H1 (cell line): ENCODE results near the gene BSCL2. TPM values are rescaled to one million over a fixed set of nuclear protein-coding genes. Genes with fewer than 3 reads are reported as not detected.

Experiments used
- CTCF ChIA-PET: fragments of 300-600 bp; sonication (Branson Sonifier 250); formaldehyde crosslinking; loops from one replicate; lab custom pipeline; 2021; ENCODE audit not compliant: partially characterized antibody; lab: Charles Lee
- POLR2A ChIA-PET: fragments of 300-600 bp; sonication (Branson Sonifier 250); formaldehyde crosslinking; loops from one replicate; lab custom pipeline; 2021; ENCODE audit warnings: inconsistent platforms; ENCODE audit not compliant: partially characterized antibody; lab: Charles Lee
- DNase-seq, 2 experiments: peaks; one replicate each; pipeline versions ENCODE4 v3.0.0 to v3.0.0-alpha.2; 2010 to 2022; ENCODE audit warnings: low spot score in 2 of 2, low read depth in 1 of 2, mixed read lengths in 1 of 2
- FAIRE-seq: peaks from 2 replicates; lab custom pipeline; 2011; peaks lifted over from hg19 to GRCh38; lab: Jason Lieb, UNC
- H2AFZ ChIP-seq: 2 replicates; pipeline ENCODE4 v1.8.1; 2012; ENCODE audit warnings: low read length, inconsistent platforms
- H2AK5ac ChIP-seq: 2 replicates; pipeline ENCODE4 v1.6.1; 2013; ENCODE audit warnings: low read depth, low read length
- H2BK120ac ChIP-seq: replicated peaks from 2 replicates; pipeline ENCODE3; 2013; ENCODE audit warnings: low read depth, low read length, inconsistent platforms
- H2BK12ac ChIP-seq: 2 replicates; pipeline ENCODE4 v1.6.1; 2013; ENCODE audit warnings: low read depth, low read length
- H2BK15ac ChIP-seq: 2 replicates; pipeline ENCODE4 v1.6.1; 2013; ENCODE audit warnings: low read length
- H2BK20ac ChIP-seq: 2 replicates; pipeline ENCODE4 v1.6.1; 2013; ENCODE audit warnings: low read length
- H2BK5ac ChIP-seq: 2 replicates; pipeline ENCODE4 v1.6.1; 2013; ENCODE audit warnings: low read depth, low read length
- H3K14ac ChIP-seq: 2 replicates; pipeline ENCODE4 v1.6.1; 2013; ENCODE audit warnings: inconsistent platforms; ENCODE audit not compliant: insufficient read length
- H3K18ac ChIP-seq: 2 replicates; pipeline ENCODE4 v1.6.1; 2013; ENCODE audit warnings: low read length; ENCODE audit errors: extremely low read depth
- H3K23ac ChIP-seq: 2 replicates; pipeline ENCODE4 v1.6.1; 2013; ENCODE audit warnings: inconsistent platforms; ENCODE audit not compliant: insufficient read length
- H3K23me2 ChIP-seq: 2 replicates; pipeline ENCODE4 v1.6.1; 2013; ENCODE audit warnings: low read depth, low read length
- H3K27ac ChIP-seq: 2 replicates; pipeline ENCODE4 v1.6.1; 2011; ENCODE audit warnings: low read depth, low read length, inconsistent platforms
- H3K27me3 ChIP-seq, 4 experiments: replicated peaks in 1 of 4; 1 replicate in 1 of 4; 2 replicates in 3 of 4; pipeline versions ENCODE4 v1.6.1 to v1.8.1; 2011 to 2013; ENCODE audit warnings: low read length in 3 of 4, mild to moderate bottlenecking in 3 of 4, inconsistent platforms in 2 of 4, mixed read lengths in 2 of 4, moderate library complexity in 1 of 4; ENCODE audit not compliant: control insufficient read depth in 3 of 4, insufficient read depth in 3 of 4; ENCODE audit errors: extremely low read depth in 1 of 4
- H3K36me3 ChIP-seq, 4 experiments: 2 replicates each; pipeline versions ENCODE4 v1.6.1 to v1.8.1; 2011 to 2013; ENCODE audit warnings: mild to moderate bottlenecking in 4 of 4, low read length in 3 of 4, moderate library complexity in 2 of 4, control low read depth in 1 of 4, inconsistent platforms in 1 of 4; ENCODE audit not compliant: insufficient read depth in 4 of 4, control insufficient read depth in 2 of 4
- H3K4ac ChIP-seq: replicated peaks from 2 replicates; pipeline ENCODE3; 2013; ENCODE audit warnings: low read length, low read depth, mixed read lengths, inconsistent platforms; ENCODE audit not compliant: insufficient read length
- H3K4me1 ChIP-seq, 4 experiments: replicated peaks in 1 of 4; 1 replicate in 1 of 4; 2 replicates in 3 of 4; pipeline versions ENCODE4 v1.6.1 to v1.8.1; 2011 to 2013; ENCODE audit warnings: low read length in 3 of 4, inconsistent platforms in 2 of 4, mixed read lengths in 1 of 4; ENCODE audit not compliant: insufficient read depth in 4 of 4, control insufficient read depth in 3 of 4
- H3K4me2 ChIP-seq, 2 experiments: 2 replicates each; pipeline versions ENCODE4 v1.6.1 to v1.8.1; 2011 to 2013; ENCODE audit warnings: low read depth in 2 of 2, low read length in 2 of 2, control low read depth in 1 of 2, inconsistent platforms in 1 of 2, mild to moderate bottlenecking in 1 of 2; ENCODE audit not compliant: insufficient read depth in 1 of 2
- H3K4me3 ChIP-seq, 4 experiments: fragments of 200-600, 300-600 bp in 1 of 4; sonication (generic), shearing (Covaris generic), sonication (Bioruptor Twin) in 1 of 4; 2 replicates each; pipeline versions ENCODE4 v1.5.1 to v1.8.1; 2011 to 2016; ENCODE audit warnings: low read length in 4 of 4, low read depth in 3 of 4, control low read depth in 2 of 4, inconsistent platforms in 2 of 4, mild to moderate bottlenecking in 2 of 4, mixed read lengths in 1 of 4, moderate library complexity in 1 of 4; ENCODE audit not compliant: insufficient read depth in 2 of 4; ENCODE audit errors: extremely low read depth in 1 of 4
- H3K56ac ChIP-seq: replicated peaks from 2 replicates; pipeline ENCODE3; 2013; ENCODE audit warnings: low read depth, mild to moderate bottlenecking, mixed read lengths, low read length, inconsistent platforms; ENCODE audit not compliant: insufficient read length
- H3K79me1 ChIP-seq: 2 replicates; pipeline ENCODE4 v1.6.1; 2013; ENCODE audit warnings: low read depth, low read length, control low read depth
- H3K79me2 ChIP-seq, 2 experiments: 2 replicates each; pipeline versions ENCODE4 v1.6.1 to v1.8.1; 2012 to 2013; ENCODE audit warnings: low read length in 2 of 2, mild to moderate bottlenecking in 2 of 2, inconsistent platforms in 1 of 2; ENCODE audit not compliant: insufficient read depth in 2 of 2, control insufficient read depth in 1 of 2
- H3K9ac ChIP-seq, 4 experiments: replicated peaks in 1 of 4; 1 replicate in 1 of 4; 2 replicates in 3 of 4; pipeline versions ENCODE4 v1.6.1 to v1.8.1; 2011 to 2013; ENCODE audit warnings: low read depth in 3 of 4, low read length in 3 of 4, control low read depth in 2 of 4, mild to moderate bottlenecking in 2 of 4, moderate library complexity in 2 of 4, inconsistent platforms in 1 of 4; ENCODE audit errors: extremely low read depth in 1 of 4
- H3K9me3 ChIP-seq, 2 experiments: 2 replicates each; pipeline versions ENCODE4 v1.6.1 to v1.8.1; 2012 to 2013; ENCODE audit warnings: mild to moderate bottlenecking in 2 of 2, moderate library complexity in 2 of 2, control low read depth in 1 of 2, inconsistent platforms in 1 of 2, low read depth in 1 of 2, low read length in 1 of 2, mixed read lengths in 1 of 2; ENCODE audit not compliant: insufficient read depth in 2 of 2
- H4K20me1 ChIP-seq, 2 experiments: replicated peaks in 1 of 2; 2 replicates each; pipeline versions ENCODE3 to v1.8.1; 2011 to 2013; ENCODE audit warnings: inconsistent platforms in 2 of 2, low read length in 2 of 2, mild to moderate bottlenecking in 1 of 2; ENCODE audit not compliant: insufficient read depth in 2 of 2, control insufficient read depth in 1 of 2
- H4K5ac ChIP-seq: 2 replicates; pipeline ENCODE4 v1.6.1; 2013; ENCODE audit warnings: low read length, low read depth, mixed read lengths, inconsistent platforms; ENCODE audit not compliant: insufficient read length
- H4K8ac ChIP-seq: 2 replicates; pipeline ENCODE4 v1.8.0; 2013; ENCODE audit warnings: mild to moderate bottlenecking, moderate library complexity, low read length, inconsistent platforms; ENCODE audit not compliant: insufficient read depth; ENCODE audit errors: extremely low read depth
- H4K91ac ChIP-seq: replicated peaks from 2 replicates; pipeline ENCODE3; 2013; ENCODE audit warnings: low read length, mixed read lengths, inconsistent platforms; ENCODE audit not compliant: insufficient read length
- MAX ChIP-seq: IDR thresholded peaks from 2 replicates; pipeline ENCODE4 v1.6.1; 2012; ENCODE audit warnings: inconsistent platforms
- NANOG ChIP-seq: IDR thresholded peaks from 2 replicates; pipeline ENCODE4 v1.6.1; 2011; ENCODE audit warnings: low read length, low read depth, mild to moderate bottlenecking, inconsistent platforms; ENCODE audit not compliant: insufficient read depth, poor library complexity, severe bottlenecking
- POLR2A ChIP-seq, 2 experiments: IDR thresholded peaks; 1 replicate in 1 of 2; 2 replicates in 1 of 2; pipeline ENCODE4 v1.6.1; 2011; ENCODE audit warnings: low read depth in 2 of 2, low read length in 2 of 2, mild to moderate bottlenecking in 2 of 2; ENCODE audit errors: control extremely low read depth in 1 of 2
- SIRT6 ChIP-seq: IDR thresholded peaks from one replicate; pipeline ENCODE4 v1.7.1; 2012; ENCODE audit warnings: low read length, inconsistent platforms
- SP1 ChIP-seq: IDR thresholded peaks from 2 replicates; pipeline ENCODE4 v1.6.1; 2011; ENCODE audit warnings: low read depth, low read length
- TCF12 ChIP-seq: IDR thresholded peaks from 2 replicates; pipeline ENCODE4 v1.6.1; 2011; ENCODE audit warnings: low read depth, mild to moderate bottlenecking, low read length
- WGBS, 2 experiments: shearing (Covaris generic) in 1 of 2; methylation state at CpG; one replicate each; pipeline versions ENCODE4 v1.1.6 to v1.1.7; 2013 to 2015; ENCODE audit warnings: low lambda C conversion rate in 2 of 2, mixed read lengths in 2 of 2, inconsistent platforms in 1 of 2, low coverage in 1 of 2, missing lambda C conversion rate in 1 of 2; ENCODE audit not compliant: insufficient replicate concordance in 2 of 2, insufficient coverage in 1 of 2, insufficient read length in 1 of 2; ENCODE audit errors: extremely low coverage in 1 of 2, missing lambda C conversion rate in 1 of 2; 5-methylcytosine and 5-hydroxymethylcytosine counted together
- polyA plus RNA-seq, 7 experiments: library from polyadenylated mRNA; depleted of rRNA in 3 of 7; stranded (reverse) in 5 of 7; unstranded in 2 of 7; fragments of >200 nt in 5 of 7; fragments of 200-250 nt in 2 of 7; gene quantifications; 1 replicate in 5 of 7; 2 replicates in 1 of 7; 4 replicates in 1 of 7; pipeline versions ENCODE4 v1.2.1 to v1.2.3, GENCODE V29; 2011 to 2013; ENCODE audit warnings: missing spikeins in 2 of 7, mixed read lengths in 2 of 7
- total RNA-seq: library from RNA; stranded (reverse); fragmentation: NEBNext Ultra II Directional; extraction: Animal tissue kit (Norgen Biotek cat#: 25700); gene quantifications from 2 replicates; pipeline ENCODE4 v1.2.1, GENCODE V29; 2021

BSCL2 gene
- total and polyA plus RNA-seq, 2 of the 8 experiments (the other 6 are each of a cell fraction or from before 2014, with no cell fraction given): 59.5 to 264 TPM

- Histone ChIP-seq H3K79me2 (peaks cover 10 to 48% of the 10 kb centered on the region in 2 experiments), H3K9ac (no peak overlapping the region)
Measured at GRCh38 chr11:62755086-62755615, 47.9 kb upstream of the BSCL2 start.

More at GRCh38 chr11:62755086-62755615, 47.9 kb upstream of the BSCL2 start:
- no peak overlapping the region for H2AK5ac ChIP-seq
- H4K5ac ChIP-seq: no peak overlapping the region
- H3K9me3 ChIP-seq: no peaks in the 10 kb centered on the region
- 85% methylated on average over 10 of the region's 10 CpGs; no CpG with 5 or more reads in 1 of the 2 experiments for WGBS, 2 experiments
- DNase-seq: no peak
- no peaks in the 10 kb centered on the region for H3K27me3 ChIP-seq
- ChIA-PET POLR2A (interaction anchor here (0.6 to 16.9 kb wide), 13 partner anchors 7 to 136 kb away, joined by 3 to 192 read pairs (median 29); partner anchors contain the start of genes BSCL2, C11orf98, CSKMT and GANAB), CTCF (interaction anchor here (1.2 to 5.4 kb wide), 5 partner anchors 12 to 99 kb away, joined by 3 to 48 read pairs (median 4); partner anchors contain the start of gene TAF6L)
- no peak overlapping the region for H3K4ac ChIP-seq
- H2BK120ac ChIP-seq: no peak overlapping the region
- TF ChIP-seq POLR2A (IDR thresholded peaks at IDR 0.05; ENCODE audit: control extremely low read depth in 1 of 2, low read depth in 2 of 2, low read length in 2 of 2) (no peak), MAX (no peak), SIRT6 (no peak), NANOG (no peak), TCF12 (no peak), SP1 (no peak)
- peaks cover 4 to 9% (median 6%) of the 10 kb centered on the region in 4 experiments for H3K4me1 ChIP-seq
- H3K23ac ChIP-seq: no peak overlapping the region
- H3K56ac ChIP-seq: no peak overlapping the region
- no peak overlapping the region for H2AFZ ChIP-seq
- no peak overlapping the region for H3K27ac ChIP-seq
- H4K20me1 ChIP-seq: peaks cover 14 to 16% of the 10 kb centered on the region in 2 experiments
- H3K36me3 ChIP-seq: peaks cover 13 to 27% (median 15%) of the 10 kb centered on the region in 4 experiments
- H3K79me1 ChIP-seq: peaks cover 16% of the 10 kb centered on the region
- H3K14ac ChIP-seq: no peak overlapping the region
- no peak overlapping the region for H2BK12ac ChIP-seq
- H2BK20ac ChIP-seq: no peak overlapping the region
- no peak overlapping the region for H2BK15ac ChIP-seq
- H3K4me2 ChIP-seq: peak overlapping the region; percentile 15 to 82; a peak in 3 of 4 replicates
- H3K23me2 ChIP-seq: no peaks in the 10 kb centered on the region; the same call in 1 of the 2 replicates
- no peak overlapping the region for H4K8ac ChIP-seq
- H2BK5ac ChIP-seq: 0 out of 2 replicates have a peak overlapping the region, but pooled peaks have one; percentile 35
- FAIRE-seq: no peak
- no peak overlapping the region for H4K91ac ChIP-seq
- H3K4me3 ChIP-seq: no peak overlapping the region
- no peak overlapping the region for H3K18ac ChIP-seq
